HG03175 (cell line): Measurements from ENCODE around the gene ZC3H7B.

Experiments
- ATAC-seq: cut with Tn5 transposase; IDR thresholded peaks from one replicate; pipeline ENCODE4 v1.9.1; 2021; ENCODE audit warnings: mild to moderate bottlenecking, moderate library complexity; ENCODE audit not compliant: unreplicated experiment

Gene ZC3H7B

DNA sequence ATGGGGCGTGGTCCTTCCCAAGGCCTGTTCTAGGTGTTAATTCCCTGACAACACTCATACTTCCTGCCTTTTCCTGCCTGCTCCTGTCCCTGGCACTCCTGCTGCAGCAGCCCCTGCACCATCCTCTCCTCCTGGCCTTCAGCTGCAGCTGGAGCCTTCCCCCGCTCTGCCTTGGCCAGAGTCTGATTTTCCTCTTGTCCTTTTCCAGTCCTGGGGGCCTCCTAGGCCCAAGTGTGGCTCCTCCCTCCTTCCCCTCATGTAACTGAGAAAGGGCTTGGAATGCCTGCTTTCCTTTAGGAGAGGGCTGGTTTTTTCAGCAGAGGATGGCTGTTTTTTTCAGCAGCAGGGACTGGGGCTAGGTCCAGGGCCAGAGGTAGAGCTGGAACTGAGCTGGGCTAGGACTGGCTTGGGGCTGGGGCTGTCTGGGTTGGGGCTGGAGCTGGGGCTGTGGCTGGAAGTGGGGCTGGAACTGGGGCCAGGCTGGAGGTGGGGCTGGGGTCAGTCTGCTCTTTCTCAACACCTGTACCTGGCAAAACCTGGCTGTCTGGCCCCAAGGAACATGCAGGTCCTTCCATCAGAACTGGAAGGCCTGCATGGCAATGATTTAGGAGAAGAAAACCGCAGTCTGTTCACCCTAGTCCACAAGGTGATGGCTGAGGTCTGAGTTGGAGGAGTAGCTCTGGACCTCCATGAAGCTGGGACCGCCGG, 23.6 kb downstream of the ZC3H7B start:
- no peak for ATAC-seq

DNA sequence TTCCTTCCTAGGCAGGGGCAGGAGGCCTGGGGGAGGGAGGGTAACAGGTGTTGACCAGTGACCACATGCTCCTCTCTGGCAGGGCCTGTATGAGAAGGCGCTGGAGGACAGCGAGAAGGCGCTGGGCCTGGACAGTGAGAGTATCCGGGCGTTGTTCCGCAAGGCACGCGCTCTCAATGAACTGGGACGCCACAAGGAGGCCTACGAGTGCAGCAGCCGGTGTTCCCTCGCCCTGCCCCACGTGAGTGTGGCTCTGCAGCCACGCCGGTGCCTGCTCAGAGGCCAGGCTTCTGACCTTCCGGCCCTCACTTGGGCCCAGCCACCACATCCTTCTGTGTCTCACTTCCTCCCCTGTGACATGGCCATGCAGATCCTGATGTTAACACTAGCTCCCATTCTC, 25.8 kb downstream of the ZC3H7B start:
- no peak for ATAC-seq

DNA sequence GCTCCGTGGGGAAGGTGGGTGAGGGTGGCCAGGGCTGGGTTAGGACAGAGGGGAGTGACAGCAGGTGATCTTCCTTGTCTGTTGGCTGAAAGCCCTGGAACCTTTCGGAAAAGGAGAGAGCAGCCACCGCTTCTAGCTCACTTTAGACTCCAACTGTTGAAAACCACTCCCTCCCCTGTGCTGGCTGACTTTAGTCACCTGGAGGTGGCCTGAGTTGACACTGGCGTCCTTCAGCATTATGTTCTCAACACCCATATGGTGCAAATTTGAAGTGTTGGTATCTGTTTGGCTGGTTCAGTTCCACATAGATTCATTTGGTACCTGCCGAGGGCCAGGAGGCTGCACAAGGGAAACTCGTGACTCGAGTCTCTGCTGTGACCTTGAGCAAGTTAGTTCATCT, 28.8 kb downstream of the ZC3H7B start:
- ATAC-seq: no peak

DNA sequence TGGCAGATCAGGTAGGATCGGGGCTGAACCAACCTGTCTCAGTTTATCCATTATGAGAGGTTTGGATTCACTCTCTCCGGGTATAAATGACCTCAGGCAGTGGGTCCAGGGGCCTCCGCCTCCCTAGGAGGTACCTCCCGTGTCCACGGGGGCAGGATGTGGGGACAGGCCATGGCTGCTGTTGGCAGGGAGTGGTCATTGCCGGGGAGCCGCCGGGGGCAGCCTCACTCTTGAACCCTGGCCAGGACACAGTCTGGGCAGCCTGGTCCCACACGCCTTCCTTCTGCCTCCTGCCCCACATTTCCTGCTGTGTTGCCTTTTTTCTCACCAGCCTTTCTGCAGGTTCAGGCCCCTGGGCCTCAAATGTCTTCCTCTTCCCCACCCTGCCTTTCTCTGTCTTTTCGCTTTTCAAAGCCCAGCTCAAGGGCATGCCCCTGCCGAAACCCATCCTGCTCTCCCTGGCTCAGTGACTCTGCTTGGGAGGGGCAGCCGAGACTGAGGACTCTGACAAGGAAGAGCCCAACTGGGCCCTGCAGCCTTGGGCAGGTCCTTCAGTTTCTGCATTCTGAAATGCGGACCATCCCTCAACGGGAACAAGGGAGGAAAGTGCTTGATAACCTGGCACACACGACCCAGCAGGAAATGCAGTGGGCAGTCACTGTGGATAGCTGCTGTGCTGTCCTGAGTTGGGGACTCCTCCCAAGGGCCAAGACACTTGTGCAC, 31.1 kb downstream of the ZC3H7B start:
- no peak for ATAC-seq

DNA sequence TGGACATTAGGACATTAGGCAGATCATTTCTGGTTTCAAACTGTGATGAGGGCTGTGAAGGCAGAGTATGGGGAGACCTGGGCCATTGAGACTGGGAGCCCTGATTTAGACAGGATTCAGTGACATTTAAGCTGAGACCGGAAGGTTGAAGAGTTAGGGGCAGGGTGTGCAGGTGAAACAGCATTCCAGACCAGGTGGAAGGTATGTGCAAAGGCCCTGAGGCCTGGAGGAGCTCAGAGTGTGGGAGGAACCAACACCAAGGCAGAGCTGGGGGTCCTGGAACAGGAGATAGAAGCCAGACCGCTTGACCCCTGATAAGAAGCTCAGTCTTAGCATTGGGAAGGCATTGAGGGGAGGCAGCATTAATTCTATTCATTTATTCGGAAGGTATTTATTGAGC, 32.5 kb downstream of the ZC3H7B start:
- no peak for ATAC-seq

DNA sequence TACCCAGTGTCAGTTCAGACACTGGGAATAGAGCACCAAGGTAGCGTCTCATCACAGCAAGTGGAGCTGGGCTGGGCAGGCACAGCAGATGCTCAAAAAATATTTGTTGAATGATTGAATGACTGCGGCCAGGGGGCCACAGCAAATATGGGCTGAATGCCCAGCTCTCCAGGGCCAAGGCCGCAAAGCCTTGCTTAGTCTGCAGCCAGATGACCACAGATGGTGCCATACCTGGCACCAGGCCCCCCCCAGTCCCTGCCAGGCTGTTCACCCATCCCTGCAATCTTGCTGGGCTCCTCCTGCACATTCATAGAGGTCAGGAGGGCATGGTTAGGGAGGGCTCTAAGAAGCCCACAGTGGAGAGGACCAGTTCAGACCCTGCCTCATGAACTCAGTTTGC, 32.9 kb downstream of the ZC3H7B start:
- ATAC-seq: no peak

DNA sequence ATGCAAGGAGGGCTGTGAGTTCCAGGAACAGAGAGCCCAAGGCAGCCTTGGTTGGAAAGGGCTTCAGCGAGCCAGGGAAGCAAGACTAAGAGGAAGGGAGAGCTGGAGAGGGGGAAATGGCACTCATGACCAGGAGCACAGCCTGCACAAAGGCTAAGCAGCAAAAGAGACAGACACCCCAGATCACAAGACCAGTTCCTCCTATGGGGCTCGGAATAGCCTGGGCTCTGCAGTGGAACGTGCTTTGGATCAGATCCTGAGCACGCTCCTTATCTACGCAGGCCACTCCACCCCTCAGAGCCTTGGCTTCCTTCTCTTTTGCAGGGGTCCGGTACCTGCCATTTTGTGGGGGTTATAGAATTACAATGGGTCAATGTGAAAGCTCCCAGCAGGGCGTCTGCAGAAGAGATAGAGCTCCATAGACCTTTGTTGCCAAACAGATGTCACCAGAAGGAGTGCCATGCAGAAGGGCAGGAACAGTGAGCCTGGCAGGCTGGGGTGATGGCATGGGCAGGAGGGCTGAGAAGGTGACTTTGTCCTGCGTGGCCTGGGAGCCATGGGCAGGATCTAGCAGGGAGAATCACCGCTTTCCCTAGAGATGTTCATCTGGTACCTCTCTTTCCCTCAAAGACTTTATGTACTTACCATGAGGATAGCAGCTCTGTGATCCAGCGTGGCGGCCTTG, 33.8 kb downstream of the ZC3H7B start:
- no peak for ATAC-seq

DNA sequence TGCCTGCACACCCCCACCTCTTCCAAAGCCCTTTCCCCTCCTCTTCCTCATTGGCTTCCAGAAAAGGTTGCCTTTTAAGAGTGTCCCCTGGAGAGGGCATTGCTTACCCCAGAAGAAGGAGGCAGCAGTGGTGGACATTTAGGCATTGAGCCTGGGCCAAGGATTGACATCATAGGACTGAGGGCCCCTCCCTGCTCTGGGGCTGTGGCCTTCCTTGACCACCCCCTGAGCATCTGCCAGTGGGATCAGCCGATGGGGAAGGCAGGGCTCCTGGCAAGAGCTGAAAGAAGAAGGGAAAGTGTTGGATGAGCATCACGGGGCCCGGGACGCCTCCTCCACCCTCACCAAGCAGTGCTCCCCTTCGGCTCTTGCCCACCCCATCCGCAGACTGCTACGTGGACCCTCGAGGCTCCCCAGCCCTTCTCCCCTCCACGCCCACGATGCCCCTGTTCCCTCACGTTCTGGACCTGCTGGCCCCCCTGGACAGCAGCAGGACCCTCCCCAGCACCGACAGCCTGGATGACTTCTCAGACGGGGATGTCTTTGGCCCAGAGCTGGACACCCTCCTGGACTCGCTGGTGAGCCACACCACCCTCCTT, 37.4 kb downstream of the ZC3H7B start:
- no peak for ATAC-seq

DNA sequence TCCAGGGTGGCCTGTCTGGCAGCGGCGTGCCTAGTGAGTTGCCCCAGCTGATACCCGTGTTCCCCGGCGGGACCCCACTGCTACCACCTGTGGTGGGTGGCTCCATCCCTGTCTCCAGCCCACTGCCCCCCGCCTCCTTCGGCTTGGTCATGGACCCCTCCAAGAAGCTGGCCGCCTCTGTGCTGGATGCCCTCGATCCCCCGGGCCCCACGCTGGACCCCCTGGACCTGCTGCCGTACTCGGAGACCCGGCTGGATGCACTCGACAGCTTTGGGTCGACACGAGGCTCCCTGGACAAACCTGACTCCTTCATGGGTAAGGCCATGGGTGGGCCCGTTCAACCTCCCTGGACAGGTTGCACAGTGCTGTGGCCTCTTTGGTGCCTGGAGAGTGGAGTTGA, 38.5 kb downstream of the ZC3H7B start:
- ATAC-seq: no peak

DNA sequence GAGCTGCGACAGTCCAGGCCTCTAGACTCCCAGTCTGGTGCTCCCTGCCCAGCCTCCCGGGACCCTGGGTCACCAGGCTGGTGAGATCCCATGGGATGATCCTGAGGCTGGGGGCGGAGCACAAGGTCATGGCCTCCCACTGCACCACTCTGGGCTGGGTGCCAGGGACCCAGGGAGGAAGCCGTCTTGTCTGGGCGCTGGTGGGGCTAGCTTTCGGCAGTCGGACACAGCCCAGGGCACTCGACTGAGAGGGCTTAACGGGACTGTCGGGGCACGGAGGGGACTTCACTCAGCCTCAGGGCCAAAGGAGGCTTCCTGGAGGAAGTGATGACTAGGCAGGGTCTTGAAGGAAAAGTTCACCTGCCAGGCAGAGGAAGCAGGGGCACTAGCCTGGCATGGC, 39.0 kb downstream of the ZC3H7B start:
- no peak for ATAC-seq

DNA sequence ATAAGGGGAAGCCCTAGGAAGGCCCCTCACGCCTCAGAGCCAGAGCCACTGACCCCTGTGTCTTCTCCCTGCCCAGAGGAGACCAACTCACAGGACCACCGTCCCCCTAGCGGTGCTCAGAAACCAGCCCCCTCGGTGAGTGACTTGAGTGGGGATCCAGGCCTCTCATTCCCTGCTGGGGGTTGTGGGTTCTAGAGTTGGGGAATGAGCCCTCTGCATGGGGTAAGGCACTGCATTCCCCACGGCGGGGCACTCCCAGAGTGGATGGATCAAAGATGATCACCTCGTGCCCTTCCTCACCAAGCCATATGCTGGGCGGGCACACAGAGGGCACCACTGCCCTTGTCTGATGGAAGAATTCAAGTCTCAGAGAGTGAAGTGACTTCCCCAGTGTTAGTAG, 39.7 kb downstream of the ZC3H7B start:
- ATAC-seq: no peak

DNA sequence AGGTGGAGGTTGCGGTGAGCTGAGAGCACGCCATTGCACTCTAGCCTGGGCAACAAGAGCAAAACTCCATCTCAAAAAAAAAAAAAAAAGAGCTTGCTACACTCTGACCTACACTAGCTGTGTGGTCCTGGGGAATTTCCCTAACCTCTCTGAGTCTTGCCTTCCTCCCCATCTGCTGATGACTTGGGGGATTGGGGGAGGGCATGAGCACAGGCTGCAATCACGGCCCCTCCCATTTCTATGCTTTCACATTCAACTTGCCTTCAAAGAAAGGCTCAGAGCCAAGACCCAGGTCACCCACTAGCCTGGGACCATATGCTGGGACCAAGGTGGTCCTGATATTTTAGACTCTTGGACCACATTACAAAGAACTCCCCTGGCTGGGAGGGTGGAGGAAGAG, 40.7 kb downstream of the ZC3H7B start:
- no peak for ATAC-seq

DNA sequence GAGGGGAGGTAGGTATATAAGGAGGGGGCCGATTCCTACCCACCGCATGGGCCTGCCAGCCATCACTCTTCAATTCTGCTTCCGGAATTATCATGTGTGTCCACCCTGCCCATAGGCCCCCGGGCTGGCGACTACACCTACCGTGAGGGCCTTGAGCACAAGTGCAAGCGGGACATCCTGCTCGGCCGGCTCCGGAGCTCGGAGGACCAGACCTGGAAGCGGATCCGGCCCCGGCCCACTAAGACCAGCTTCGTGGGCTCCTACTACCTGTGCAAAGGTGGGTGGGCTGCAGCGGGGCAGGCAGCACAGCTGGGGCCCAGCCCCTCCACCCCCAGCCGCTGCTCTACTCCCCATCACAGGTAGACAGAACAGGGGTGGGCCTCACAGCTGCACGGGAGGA, 42.0 kb downstream of the ZC3H7B start:
- no peak for ATAC-seq

DNA sequence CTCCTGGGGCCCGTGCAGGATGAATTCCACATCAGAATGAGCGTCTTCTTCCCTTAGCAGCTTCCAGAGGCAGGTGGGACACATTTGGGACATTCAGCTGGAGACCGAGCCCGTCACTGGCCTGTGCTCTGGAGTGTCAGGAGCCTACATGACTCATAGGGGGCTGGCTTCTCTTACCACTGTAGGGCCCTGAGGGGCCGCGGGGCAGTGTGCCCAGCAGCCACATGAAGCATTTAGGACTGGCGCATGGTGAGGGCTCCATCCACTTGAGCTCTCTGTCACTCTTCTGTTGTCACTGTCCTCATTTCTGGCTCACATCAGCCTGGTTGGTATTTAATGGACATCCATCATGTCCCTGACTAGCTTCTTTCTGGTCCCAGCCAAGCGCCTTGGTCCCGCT, 42.4 kb downstream of the ZC3H7B start:
- no peak for ATAC-seq

DNA sequence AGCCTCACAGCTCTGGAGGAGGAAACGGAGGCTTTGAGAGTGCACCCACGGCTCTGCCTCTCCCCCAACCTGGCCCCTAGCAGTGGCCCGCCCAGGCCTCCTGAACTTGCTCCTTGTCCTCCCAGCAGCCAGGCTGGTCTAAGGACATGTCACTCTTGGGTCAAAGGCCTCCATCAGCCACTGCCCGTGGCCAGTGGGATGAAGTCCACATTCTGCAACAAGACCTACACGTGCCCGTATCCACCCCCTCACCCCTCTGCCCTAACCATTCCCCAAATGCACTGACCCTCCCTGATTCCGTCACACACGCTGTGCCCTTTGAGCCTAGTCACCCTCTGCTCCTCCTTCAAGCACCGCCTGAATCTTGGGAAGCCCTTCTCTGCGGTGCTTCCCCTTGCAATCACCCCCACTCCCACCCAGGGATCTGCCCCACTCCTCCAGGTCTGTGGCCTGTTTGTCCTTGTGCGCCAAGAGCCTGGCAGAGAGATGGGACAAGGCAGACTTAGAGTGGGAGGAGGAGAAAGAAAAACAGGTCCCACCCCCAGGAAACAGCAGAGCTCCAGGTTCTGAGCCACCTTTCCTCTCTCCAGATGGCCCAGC, 43.0 kb downstream of the ZC3H7B start:
- no peak for ATAC-seq

DNA sequence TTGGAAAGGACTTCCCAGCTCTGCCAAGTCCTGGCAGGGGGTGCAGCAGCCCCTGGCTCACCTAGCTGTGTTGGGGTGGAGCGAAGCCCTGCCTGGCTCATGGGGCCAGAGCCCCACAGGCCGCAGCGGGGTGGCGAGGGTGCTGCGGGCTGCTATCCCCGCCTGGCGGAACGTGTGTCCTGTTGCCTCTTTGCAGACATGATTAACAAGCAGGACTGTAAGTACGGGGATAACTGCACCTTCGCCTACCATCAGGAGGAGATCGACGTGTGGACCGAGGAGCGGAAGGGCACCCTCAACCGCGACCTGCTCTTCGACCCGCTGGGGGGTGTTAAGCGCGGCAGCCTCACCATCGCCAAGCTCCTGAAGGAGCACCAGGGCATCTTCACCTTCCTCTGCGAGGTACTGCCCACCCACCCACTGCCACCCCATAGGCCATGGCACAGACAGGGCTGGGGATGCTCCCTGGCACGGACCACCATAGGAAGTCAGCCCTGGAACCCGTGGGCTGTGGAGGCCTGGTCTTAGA, 44.5 kb downstream of the ZC3H7B start:
- no peak for ATAC-seq

DNA sequence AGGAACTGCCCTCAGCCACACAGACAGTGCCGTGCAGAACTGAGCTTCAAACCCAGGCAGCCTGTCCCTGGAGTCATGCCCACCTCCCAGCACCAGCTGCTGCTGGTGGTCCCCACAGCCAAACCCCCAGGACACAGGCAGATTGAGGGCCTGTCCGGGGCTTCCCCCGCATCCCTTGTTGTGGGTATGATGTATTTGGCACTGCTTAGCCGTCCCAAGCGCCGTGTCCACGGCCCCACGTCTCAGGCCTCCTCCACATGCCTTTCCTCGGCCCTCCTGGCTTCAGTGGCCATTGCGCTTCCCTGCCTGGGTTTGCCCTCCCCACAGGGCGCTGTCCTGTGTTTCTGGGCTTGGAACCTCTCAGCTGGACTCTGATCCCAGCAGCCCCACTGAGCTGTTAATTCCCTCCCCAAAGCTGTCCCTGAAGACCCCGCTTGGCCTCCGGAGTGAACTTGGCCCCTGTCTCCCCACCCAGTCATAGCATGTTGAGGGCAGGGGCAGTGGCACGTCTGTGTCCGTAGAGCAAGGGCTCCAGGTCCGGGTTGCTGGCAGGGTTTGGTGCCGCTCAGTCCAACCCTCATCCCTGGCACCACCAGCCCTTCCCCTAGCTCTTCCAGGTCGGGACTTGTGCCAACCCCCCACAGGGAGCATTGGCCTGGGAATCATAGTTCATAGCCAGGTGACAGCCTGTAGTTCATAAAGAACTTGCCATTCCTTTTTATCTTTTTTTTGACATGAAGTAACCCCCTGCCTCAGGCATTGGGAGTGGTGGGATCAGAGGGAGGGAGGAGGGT, 45.9 kb downstream of the ZC3H7B start:
- no peak for ATAC-seq

DNA sequence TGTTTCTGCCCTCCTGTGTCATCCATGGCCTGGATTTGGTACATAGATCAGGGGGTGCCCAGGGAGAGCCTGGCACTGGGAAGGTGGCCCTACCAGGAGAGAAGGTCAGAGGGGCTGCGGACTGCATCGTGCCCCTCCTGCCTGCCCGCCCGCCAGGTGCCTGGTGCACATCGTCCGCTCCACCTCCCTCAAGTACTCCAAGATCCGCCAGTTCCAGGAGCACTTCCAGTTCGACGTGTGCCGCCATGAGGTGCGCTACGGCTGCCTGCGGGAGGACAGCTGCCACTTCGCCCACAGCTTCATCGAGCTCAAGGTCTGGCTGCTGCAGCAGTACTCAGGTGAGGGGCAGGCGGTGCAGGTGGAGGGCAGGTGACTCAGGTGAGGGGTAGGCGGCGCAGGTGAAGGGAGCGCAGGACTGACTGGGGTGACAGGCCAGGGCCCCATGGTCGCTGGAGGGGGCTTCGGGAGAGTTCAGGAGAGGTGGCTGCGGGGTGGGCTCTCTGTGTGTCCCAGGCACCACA, 47.7 kb downstream of the ZC3H7B start:
- no peak for ATAC-seq

DNA sequence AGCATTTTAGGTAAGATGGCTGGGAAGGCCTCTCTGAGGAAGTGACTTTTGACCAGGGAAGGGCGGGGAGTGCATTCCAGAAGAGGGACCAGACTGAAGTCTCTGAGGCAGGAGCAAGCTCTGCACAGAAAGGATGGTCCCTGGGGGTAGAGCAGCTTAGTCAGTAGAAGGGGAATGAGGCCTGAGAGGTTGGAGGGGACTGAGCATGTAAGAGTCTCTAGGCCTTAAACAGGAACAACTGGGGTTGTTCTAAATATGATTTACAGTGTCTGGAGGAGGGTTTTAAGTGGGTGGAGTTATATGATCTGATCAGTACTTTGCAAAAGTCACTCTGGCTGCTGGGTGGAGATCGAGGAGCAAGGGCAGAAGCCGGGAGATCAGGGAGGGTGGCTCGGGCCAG, 48.8 kb downstream of the ZC3H7B start:
- ATAC-seq: no peak

DNA sequence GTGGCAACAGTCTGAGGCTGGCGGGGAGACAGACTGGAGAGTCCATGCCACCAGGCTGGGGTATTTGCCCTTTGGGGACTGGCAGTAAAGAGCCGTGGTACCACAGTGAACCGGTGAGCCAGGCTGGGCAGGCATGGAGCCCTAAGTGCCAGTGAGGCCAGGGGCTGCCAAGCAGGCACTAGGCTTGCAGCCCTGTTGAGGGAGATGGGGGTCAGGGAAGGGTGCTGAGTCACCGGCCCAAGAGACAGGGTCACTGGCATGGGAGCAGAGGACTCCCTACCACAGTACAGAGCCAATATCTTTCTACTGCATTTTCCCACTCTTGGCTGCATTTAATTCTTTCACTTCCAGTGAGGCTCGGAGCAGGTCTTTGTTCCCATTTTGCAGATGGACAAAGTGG, 49.7 kb downstream of the ZC3H7B start:
- ATAC-seq: no peak
